ENCODE results near the gene HELZ2. TPM values are rescaled to one million over a fixed set of nuclear protein-coding genes. Genes with fewer than 3 reads are reported as not detected.
"Not testable (repeated sequence)": the region's sequence is repeated elsewhere in the genome, so short reads cannot be mapped to it uniquely, and the experiment has no call there.

HELZ2 gene
- total RNA-seq, 1 donor from 2014 or later, result 120 TPM

DNA sequence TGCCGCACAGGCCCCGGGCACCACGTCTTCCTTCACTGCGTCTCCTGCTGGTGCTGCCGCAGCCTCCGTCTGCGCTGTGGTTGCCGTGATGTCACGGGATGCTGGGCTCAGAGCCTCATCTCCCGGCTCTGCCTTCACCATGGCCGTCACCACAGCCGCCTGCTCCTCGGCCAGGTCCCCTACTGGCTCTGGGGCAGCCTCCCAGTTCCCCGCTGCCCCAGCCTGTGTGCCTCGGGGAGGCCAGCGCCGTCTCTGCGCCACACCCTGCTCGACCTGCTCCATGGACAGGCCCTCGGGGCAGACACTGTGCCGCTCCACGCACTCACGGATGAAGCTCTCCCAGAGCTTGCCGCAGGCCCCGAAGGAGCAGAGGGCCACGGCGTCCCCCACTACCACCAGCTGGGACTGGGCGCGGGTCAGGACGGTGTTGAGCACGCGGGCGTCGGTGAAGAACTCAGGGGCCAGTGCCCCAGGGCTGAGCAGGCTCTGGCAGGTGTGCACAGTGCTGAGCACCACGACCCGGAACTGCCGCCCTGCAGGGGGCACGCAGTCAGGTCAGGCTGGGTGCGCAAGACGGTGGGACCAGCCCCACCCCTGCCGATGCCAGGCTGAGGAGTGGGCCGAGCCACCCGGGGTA is 8.2 kb downstream of the HELZ2 start:
- intact Hi-C loops (cut with micrococcal nuclease), result loop anchor here (5.0 kb wide), 1 partner anchor 71 kb away; no protein-coding TSS in a partner anchor

DNA sequence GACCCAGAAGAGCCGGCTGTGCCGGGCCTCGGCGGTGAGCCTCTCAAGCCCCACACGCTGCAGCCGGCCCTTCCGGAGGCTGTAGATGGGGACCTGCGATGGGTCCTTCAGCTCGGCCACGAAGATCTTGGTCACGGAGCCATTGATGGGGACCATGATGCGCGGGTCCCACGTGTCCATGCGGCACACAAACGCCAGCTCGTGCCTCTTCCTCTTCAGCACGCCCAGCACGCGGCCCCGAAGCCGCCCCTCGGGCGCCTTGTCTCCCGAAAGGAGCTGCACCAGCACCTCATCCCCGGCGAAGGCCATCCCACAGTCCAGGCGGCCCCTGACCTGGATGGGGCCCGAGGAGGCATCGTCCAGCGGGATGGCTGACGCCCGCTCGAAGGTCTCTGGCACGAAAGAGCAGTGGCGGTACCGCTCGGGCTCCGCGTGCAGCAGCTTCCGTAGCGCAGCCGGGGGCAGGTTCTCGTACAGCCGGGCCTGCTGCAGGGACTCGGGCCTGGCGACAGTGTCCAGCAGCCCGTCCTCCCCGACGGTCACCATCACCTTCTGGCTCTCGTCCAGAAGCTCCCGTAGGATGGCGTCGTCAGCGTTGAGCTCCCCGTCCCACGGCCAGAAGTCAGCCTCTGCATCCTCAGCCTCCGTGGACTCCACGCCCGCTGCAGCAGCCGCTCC is 8.9 kb downstream of the HELZ2 start:
- intact Hi-C loops (cut with micrococcal nuclease), result loop anchor here (5.0 kb wide), 1 partner anchor 72 kb away; no protein-coding TSS in a partner anchor

DNA sequence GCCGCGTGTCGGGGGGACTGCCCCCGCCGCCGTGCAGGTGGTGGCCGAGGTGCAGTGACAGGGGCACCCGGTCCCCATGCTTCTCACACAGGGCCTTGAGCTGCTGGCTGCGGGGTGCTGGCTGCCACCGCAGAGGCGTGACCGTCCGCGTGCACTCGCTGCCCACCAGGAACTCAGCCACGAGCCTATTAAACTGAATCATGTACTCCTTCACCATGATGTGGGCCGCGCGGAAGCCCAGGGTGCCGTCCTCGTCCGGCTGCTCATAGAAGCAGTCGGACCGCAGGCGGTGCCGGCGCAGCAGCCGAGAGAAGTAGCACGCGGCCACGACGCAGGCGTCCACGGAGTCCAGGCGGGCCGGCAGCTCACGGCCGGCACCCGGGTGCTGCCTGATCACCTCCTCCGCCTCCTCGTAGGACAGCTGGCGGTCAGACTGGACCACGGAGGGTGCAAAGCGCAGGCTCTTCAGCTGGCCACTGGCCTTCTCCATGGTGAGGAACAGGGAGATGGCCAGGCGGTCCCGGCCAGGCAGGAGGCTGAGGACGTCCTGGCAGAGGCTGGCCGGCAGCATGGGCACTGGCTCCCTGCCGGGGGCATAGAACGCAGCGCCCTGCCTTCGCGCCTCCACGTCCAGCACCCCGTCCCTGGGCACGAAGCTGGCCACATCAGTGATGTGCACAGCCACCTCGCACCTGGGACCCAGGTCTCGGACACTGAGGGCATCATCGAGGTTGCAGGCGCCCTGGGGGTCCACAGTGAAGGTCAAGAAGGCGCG is 9.8 kb downstream of the HELZ2 start:
- intact Hi-C loops (cut with micrococcal nuclease), result no loop called here

DNA sequence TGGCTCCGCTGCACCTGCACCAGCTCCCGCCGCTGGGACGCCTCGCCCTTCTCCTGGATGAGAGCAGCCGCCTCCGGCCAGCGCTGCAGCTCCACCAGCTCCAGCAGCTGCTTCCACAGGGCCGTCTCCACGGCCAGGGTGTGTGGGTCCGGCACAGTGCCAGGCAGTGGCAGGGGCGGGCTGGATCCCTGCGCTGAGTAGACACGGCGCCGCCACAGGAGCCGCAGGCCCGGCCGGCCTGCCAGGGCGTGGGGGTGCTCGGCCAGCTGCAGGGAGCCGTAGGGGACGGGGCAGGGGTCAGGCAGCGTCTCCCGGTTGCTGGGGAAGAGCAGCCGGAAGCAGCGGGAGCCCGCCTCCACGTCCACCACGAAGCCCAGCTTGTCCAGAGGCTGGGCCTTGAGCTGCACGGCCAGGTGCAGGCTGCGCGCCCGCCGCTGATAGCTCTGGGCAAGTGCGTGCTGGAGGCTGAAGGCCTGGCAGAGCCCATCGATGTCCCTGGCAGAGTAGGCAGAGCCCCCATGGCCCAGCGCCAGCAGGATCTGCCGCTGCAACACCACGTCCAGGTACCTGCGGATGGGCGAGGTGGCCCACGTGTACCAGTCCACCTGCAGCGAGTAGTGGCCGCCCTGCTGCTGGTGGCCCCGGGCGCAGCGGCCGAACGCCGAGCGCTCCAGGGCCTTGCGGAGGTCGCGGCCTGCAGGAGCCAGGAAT is 10.7 kb downstream of the HELZ2 start:
- intact Hi-C loops (cut with micrococcal nuclease), result no loop called here

DNA sequence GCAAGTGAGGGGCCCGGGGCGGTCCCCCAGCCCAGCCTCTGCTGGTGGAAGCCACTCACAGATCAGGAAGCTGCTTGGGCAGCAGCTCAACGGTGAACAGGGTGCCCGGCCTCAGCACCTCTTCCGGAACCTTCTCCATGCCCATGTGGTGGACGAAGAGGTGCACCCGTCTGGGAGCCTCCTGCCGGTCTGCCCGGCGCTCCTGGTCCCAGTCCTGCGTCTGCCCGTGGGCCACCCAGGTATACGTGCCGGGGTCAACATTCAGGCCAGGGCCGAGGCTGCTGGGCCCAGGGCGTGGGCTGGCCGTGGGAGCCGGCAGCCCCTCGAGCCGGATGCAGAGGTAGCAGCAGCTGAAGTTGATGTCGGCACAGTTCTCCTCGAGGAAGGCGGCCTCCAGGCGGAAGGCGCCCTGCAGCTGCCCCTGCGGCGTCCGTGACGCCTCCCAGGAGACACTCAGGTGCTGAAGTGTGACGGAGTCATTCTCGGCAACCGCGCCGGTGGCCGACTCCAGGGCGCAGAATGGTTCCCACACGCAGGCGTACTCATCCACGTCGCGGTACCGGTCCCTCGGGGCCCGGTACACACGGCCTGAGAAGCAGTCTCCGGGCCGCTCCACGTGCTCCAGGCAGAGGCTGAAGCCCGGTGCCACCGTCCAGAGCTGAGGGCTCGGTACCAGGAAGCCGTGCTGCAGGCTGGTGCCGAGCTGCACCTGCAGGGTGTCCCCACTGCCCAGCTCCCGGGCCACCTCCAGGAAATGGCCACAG is 11.4 kb downstream of the HELZ2 start:
- intact Hi-C loops (cut with micrococcal nuclease), result no loop called here

DNA sequence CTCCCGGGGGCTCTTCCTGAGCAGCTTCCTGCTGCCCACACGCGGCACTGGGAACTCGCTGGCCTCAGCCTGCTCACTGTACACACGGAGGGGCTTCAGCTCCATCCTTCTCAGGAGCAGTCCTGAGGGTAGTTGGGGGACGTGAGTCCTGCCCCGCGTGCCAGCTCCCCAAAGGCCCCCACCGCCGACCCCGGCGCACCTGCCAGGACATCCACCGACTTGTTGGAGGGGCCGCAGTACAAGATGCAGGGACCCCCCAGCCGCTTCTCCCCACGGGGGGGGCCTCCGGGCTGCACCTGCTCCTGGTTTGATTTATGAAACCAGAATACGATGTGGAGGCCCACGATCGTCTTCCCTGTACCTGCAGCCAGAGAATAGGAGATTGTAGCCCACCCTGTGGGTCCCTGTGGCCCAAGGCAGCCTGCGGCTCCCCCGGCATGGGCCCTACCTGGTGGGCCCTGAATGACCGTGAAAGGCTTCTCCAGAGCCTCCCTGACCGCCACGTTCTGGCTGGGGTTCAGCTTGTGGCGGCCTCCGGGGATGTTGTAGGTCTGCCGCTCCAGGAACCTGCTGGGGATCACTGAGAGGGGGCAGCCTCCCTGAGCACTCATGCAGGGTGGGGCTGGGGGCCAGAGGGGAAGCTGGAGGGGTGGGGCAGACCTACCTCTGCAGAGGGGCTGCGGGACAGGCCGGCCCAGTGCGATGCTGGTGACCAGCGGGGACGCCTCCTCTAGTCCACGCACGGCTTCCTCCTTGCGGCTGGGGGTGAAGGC is 12.2 kb downstream of the HELZ2 start:
- intact Hi-C loops (cut with micrococcal nuclease), result no loop called here

DNA sequence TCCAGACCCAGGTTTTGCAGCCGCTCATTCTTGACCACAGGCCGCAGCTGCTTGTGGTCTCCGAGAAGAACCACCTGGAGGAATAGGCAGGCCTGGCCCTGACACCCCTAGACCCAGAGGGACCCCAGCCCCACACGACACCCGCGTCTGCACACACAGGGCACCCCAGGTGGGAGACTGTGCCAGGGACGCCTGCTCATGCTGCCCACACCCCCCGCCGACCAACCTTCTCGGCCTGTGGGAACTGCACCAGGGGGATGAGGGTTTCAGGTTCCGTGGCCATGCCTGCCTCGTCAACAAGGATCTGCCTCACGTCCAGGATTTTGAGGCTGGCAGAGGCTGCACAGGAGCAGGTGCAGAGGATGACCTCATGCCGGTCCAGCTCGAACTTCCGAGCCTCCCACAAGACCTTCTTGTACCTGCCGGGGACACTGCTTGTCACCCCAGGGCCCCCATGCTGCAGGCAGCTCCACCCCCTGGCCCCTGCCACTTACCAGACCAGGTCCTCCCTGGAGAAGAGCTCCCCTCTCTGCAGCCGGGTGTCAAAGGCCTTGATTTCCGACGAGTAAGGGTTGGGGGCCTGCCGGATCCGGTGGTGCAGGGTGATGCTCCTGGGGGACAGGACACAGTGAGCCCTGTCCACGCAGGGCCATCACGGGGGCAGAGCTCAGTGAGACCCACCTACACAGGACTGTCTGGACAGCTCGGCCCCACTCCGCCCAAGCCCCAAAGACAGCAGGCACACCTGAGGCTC is 13.0 kb downstream of the HELZ2 start:
- intact Hi-C loops (cut with micrococcal nuclease), result no loop called here

DNA sequence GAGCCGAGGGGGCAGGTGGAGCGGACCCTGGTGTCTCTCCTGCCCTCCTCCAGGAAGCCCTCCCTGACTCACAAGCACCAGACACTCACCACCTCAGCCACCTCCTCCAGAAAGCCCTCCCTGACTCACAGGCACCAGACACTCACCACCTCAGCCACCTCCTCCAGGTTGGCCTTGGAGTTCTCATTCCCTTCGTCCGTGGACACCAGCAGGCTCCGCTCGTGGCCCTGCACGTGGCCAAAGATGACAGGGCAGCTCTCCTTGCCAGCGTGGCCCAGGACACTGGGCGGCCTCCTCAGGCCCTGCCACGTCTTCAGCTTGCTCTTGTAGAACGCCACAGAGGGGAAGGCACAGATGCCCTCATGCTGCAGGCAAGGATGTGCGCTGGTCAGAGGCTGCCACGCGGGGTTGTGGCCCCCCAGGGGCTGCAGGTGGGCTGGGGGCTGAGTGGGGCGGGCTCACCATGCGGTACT is 13.7 kb downstream of the HELZ2 start:
- intact Hi-C loops (cut with micrococcal nuclease), result no loop called here

DNA sequence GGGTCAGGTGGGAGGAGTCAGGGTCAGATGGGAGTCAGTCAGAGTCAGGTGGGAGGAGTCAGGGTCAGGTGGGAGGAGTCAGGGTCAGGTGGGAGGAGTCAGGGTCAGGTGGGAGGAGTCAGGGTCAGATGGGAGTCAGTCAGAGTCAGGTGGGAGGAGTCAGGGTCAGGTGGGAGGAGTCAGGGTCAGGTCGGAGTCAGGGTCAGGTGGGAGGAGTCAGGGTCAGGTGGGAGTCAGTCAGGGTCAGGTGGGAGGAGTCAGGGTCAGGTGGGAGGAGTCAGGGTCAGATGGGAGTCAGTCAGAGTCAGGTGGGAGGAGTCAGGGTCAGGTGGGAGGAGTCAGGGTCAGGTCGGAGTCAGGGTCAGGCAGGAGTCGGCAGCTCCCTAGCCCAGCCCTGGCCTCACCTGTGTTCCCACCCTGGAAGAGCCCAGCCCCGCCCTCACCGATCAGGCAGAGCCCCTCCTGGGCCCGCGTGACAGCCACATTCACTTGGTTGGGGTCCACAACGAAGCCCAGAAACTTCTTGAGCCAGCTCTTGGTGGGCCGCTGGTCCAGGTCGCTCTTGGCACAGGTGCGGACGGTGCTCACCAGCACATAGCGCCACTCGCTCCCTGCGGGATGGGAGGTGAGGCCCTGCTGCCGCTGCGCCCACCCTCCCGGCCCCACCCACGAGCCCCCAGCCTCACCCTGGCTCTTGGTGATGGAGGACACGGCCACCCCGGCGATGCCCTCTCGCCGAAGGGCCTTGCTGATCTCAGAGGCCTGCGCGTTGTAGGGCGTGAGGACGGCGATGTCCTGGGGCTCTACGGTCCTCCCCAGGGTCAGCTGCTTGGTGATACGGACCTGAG is 14.3 kb downstream of the HELZ2 start:
- intact Hi-C loops (cut with micrococcal nuclease), result not testable (repeated sequence)

DNA sequence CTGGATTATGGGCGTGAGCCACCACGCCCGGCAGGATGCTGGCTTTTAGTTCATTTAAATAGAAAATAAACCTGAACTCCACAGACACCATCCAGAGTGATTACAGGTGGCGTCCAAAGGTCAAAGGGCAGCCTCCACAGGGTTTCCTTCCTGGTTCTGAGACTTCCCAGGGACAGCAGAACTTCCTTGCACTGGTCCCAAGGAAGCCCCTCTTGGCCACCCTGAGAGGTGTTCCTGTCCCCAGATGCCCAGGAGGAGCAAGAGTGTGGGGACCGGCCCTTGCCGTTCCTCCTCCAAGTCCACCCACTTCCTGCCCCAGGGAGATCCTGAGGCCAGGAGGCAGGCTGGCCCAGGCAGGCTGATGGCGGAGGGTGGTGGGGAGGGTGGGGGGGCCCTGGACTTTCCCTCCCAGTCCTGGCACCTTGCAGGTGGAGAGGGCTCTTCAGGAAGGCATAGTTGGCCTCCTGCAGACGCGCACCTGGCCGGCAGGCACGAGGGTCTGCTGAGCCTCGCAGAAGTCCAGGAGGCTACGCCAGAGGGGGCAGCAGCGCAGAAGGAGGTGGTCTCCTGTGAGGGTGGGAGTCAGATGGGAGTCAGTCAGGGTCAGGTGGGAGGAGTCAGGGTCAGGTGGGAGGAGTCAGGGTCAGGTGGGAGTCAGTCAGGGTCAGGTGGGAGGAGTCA is 15.1 kb downstream of the HELZ2 start:
- intact Hi-C loops (cut with micrococcal nuclease), result no loop called here

DNA sequence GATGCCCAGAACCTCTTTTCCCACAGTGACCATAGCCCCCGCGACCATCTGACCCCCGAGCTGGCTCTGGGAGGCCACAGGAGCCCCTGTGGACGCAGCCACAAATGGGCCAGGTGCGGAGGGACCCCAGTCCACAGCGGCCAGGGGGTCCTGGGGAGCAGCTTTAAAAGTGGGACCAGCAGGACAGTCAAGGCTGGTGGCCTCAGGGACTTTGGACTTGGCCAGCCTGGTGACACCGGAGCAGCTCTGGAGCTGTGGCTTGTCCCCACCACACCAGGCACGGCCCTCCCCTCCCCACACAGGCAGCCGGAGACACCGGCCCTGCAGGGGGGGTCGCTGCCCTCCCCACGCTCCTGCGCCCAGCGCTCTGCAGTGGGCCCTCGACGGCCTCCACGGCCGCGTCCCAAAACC is 16.6 kb downstream of the HELZ2 start:
- intact Hi-C loops (cut with micrococcal nuclease), result no loop called here

DNA sequence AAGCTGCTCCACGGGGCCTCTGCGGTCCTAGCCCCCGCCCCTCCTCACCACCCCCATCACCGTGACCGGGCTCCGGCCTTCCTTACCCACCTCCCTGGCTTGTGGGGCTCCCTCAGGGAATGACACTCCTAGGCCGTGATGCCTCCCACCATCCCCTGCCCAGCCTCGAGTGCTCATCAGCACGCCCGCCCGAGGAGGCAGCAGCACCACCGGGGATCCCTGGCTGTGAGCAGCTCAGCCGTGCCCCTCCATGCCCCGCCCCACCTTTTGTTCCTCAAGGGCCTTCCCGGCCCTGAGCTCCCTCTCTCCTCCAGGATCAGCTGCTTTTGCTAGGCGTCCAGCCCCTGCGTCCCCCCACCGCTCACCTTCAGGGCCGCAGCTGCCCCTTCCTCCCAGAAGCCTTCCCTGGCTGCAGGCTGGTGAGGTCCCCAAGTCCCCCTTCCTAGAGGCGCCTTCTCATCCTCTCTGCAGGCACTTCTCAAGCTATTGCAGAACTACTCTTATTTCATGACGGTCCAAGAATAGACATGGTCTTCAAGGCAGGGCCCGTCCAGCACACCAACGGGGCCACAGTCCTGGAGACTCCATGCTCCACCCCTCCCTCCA is 17.1 kb downstream of the HELZ2 start:
- intact Hi-C loops (cut with micrococcal nuclease), result no loop called here

DNA sequence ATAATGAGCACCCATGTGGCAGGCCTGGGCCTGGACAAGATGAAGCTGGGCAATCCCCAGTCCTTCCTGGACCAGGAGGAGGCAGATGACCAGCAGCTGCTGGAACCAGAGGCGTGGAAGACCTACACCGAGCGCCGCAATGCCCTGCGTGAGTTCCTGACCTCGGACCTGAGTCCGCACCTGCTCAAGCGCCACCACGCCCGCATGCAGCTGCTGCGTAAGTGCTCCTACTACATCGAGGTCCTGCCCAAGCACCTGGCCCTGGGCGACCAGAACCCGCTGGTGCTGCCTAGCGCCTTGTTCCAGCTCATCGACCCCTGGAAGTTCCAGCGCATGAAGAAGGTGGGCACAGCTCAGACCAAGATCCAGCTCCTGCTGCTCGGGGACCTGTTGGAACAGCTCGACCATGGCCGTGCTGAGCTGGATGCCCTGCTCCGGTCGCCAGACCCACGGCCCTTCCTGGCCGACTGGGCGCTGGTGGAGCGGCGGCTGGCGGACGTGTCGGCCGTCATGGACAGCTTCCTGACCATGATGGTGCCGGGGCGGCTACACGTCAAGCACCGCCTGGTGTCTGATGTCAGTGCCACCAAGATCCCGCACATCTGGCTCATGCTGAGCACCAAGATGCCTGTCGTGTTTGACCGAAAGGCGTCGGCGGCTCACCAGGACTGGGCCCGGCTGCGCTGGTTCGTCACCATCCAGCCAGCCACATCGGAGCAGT is 18.2 kb downstream of the HELZ2 start:
- intact Hi-C loops (cut with micrococcal nuclease), result no loop called here

DNA sequence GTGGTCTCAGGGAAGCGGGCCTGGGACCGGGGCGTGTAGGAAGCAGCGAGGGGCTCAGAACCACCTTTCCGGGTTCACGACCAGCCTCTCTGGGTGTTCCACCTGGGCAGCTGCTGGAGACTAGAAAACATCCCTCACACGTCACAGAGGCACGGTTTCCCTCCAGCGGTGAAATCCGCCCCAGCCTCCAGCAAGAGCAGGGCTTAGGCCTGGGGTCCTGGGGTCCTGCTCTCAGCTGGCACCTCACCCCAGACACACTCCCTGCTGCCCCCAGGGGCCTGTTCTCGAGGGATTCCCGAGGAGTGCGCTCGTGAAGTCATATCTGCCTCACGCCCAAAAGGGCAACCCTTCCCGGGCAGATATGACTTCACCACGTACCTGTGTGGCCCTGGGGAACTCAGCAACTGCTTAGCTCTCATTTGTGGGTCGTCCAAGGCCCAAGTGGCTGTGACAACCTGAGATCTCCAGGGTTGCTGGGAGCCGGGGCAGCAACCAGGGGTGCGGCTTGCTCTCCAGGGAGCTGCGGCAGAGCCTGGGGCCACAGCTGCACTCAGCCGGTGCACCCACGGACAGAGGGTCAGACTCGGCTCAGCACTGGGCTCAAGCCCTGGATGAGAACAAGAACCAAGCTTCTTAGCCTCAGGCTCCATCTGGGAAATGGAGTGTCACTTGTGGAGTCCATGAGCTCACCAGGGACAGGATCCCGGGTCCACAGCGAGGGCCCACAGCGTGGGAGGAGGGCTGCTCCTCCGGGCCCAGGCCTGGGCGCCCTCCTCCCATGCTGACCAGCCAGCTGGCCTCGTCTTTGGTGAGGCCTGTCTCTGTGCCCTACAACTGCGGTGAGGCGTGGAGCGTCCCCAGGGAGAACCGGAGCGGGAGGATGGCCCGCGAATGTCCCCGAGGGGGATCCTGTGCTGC is 19.4 kb downstream of the HELZ2 start:
- intact Hi-C loops (cut with micrococcal nuclease), result loop anchor here (5.0 kb wide), 2 partner anchors 313 to 523 kb away; partner anchors contain the start of genes RGS19 and TPD52L2

DNA sequence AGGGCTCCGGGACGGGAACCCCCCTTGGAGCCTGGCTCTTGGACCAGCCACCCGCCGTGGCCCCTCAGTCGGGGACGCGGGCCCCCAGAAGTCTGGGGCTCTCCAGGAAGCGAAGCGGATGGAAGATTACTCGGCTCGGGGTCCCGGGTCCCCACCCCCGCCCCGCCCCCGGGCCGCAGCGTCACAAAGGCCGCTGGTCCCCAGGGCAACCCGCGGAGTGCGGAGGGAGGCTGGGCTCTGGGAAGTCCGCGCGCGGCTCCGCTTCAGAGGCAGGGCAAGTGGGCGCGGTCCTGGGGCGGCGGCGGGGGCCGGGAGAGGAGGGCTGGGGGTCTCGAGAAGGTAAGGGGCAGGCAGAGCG is 20.1 kb downstream of the HELZ2 start, which contains the start of gene FNDC11:
TSS of gene FNDC11 (plus strand) at position 227 of the 358 bp plus-strand sequence. CDS start 1,505 bp downstream, outside the sequence.
- intact Hi-C loops (cut with micrococcal nuclease), result loop anchor here (1.0 to 5.0 kb wide), 11 partner anchors 17 to 625 kb away; partner anchors contain the start of genes GMEB2, HELZ2, PPDPF and PTK6
